Pancreas (tissue), 10 donors: ENCODE results near the gene FAF1. TPM values are rescaled to one million over a fixed set of nuclear protein-coding genes. Genes with fewer than 3 reads are reported as not detected.

Source experiments
- ATAC-seq, 4 donors: fragments of 200-7000 bp; cut with Tn5 transposase; one replicate each; pipeline versions ENCODE4 v1.8.0 to v1.9.1; 2020; ENCODE audit warnings: mild to moderate bottlenecking in 4 of 4, moderate library complexity in 4 of 4
- DNase-seq, 6 donors: peaks; one replicate each; pipeline ENCODE4 v3.0.0-alpha.2; 2020
- FAIRE-seq: peaks from 2 replicates; lab custom pipeline; 2012; peaks lifted over from hg19 to GRCh38; lab: Jason Lieb, UNC
- H3K27ac ChIP-seq, 4 donors: fragments of 200-600 bp; sonication (generic); 1 replicate in 3 of 4; 2 replicates in 1 of 4; pipeline versions ENCODE4 v1.5.0 to v1.8.0; 2020
- H3K27me3 ChIP-seq, 4 donors: fragments of 200-600 bp; one replicate each; pipeline ENCODE4 v1.8.0; 2021
- H3K36me3 ChIP-seq, 3 donors: fragments of 200-600 bp; sonication (generic) in 1 of 3; one replicate each; pipeline versions ENCODE4 v1.5.0 to v1.8.0; 2020 to 2021
- H3K4me1 ChIP-seq, 3 donors: fragments of 200-600 bp; one replicate each; pipeline ENCODE4 v1.8.0; 2021
- H3K4me3 ChIP-seq, 4 donors: fragments of 200-600 bp; sonication (generic) in 2 of 4; one replicate each; pipeline versions ENCODE4 v1.5.0 to v1.8.0; 2020 to 2021
- H3K9me3 ChIP-seq, 4 donors: fragments of 200-600 bp; one replicate each; pipeline ENCODE4 v1.8.0; 2021
- CTCF ChIP-seq, 4 donors: fragments of 200-600 bp; sonication (generic) in 3 of 4; IDR thresholded peaks; one replicate each; pipeline versions ENCODE4 v1.5.0 to v1.8.0; 2021; ENCODE audit warnings: antibody characterized with exemption in 4 of 4
- WGBS, 2 donors: extraction: QIAGEN DNeasy Blood & Tissue Kit; methylation state at CpG; one replicate each; pipeline ENCODE4 v1.1.7; 2013; 5-methylcytosine and 5-hydroxymethylcytosine counted together
- intact Hi-C, 3 donors: fragments of 100-400 bp; cut with DNase I; formaldehyde crosslinking; loops; one replicate each; pipeline versions ENCODE4 v1.11.1 to v1.14.2; 2022
- polyA plus RNA-seq, 2 donors: library from polyadenylated mRNA; stranded (reverse); fragments of 200-250 nt; gene quantifications; one replicate each; pipeline ENCODE4 v1.2.3, GENCODE V29; 2013
- total RNA-seq, 6 donors: library from RNA; stranded (reverse); fragmentation: NEBNext Ultra II Directional in 4 of 6; extraction: Animal tissue kit (Norgen Biotek cat#: 25700) in 4 of 6; gene quantifications; one replicate each; pipeline versions ENCODE4 v1.2.1 to v1.2.4, GENCODE V29; 2021 to 2023
- donor health status: healthy with polysubstance abuse.
- donor health status: DM: no; HTN: no; CAD: no; lungs with moderate emphysema.
- donor health status: DM: no; HTN: no; CAD: no.
- donor health status: control.
- donor health status: control.
- donor health status: Bipolar disorder and iron deficiency.
- donor health status: DM: yes; HTN: yes; CAD: no.
- donor health status: DM: no; HTN: no; CAD: no.
- donor health status: DM: no; HTN: no; CAD: no.
- donor health status: DM: yes; HTN: yes; CAD: no.

The FAF1 gene
- total and polyA plus RNA-seq, 8 donors: 13.9 to 46.6 (median 37.6) TPM

GRCh38 chr1:50422946-50423669, 537.0 kb downstream of the FAF1 start, which contains the start of gene DMRTA2:
DMRTA2 (minus strand) TSS chr1:50423443; CDS start chr1:50421536, 1,907 bp downstream.
- DNase-seq: peak in 1 of 6 donors; percentile 54

GRCh38 chr1:50422675-50422945, 537.5 kb downstream of the FAF1 start:
- Histone ChIP-seq H3K4me1 (peaks cover 0 to 8% (median 4%) of the 10 kb centered on the region in 3 donors), H3K9me3 (no peaks in the 10 kb centered on the region), H3K36me3 (no peaks in the 10 kb centered on the region), H3K27me3 (peaks cover 9 to 86% (median 36%) of the 10 kb centered on the region in 4 donors), H3K4me3 (peak overlapping the region in 1 of 4 donors; percentile 28), H3K27ac (no peak overlapping the region)
- no peak for DNase-seq
- FAIRE-seq: no peak
- intact Hi-C loops: no loop called here
- 10 to 11% methylated on average over 21 of the region's 21 CpGs for WGBS, 2 donors
- no peak for ATAC-seq
- TF ChIP-seq CTCF (IDR thresholded peaks at IDR 0.05): no peak

More at GRCh38 chr1:50422946-50423669, 537.0 kb downstream of the FAF1 start, which contains the start of gene DMRTA2:
- FAIRE-seq: no peak
- H3K4me1 ChIP-seq: peaks cover 0 to 8% (median 4%) of the 10 kb centered on the region in 3 donors
- peaks cover 10 to 86% (median 34%) of the 10 kb centered on the region in 4 donors for H3K27me3 ChIP-seq
- TF ChIP-seq CTCF (IDR thresholded peaks at IDR 0.05): no peak
- H3K9me3 ChIP-seq: no peaks in the 10 kb centered on the region
- H3K4me3 ChIP-seq: peak within 1 kb of the TSS in 1 of 4 donors; percentile 28
- H3K27ac ChIP-seq: no peak within 1 kb of the TSS
- 5 to 7% methylated on average over 61 of the region's 61 CpGs for WGBS, 2 donors
- intact Hi-C loops: no loop called here
- H3K36me3 ChIP-seq: no peaks in the 10 kb centered on the region
- peak in 2 of 4 donors; percentile 11 to 44 for ATAC-seq

GRCh38 chr1:50421768-50422674, 538.0 kb downstream of the FAF1 start:
- H3K4me1 ChIP-seq: peaks cover 0 to 8% (median 4%) of the 10 kb centered on the region in 3 donors
- H3K27ac ChIP-seq: no peak overlapping the region
- FAIRE-seq (no peak), DNase-seq (no peak), ATAC-seq (no peak)
- intact Hi-C loops: no loop called here
- TF ChIP-seq CTCF (IDR thresholded peaks at IDR 0.05): no peak
- no peaks in the 10 kb centered on the region for H3K36me3 ChIP-seq
- no peaks in the 10 kb centered on the region for H3K9me3 ChIP-seq
- H3K4me3 ChIP-seq: no peak overlapping the region
- WGBS, 2 donors: 27 to 30% methylated on average over 27 of the region's 27 CpGs
- peaks cover 9 to 86% (median 37%) of the 10 kb centered on the region in 4 donors for H3K27me3 ChIP-seq

GRCh38 chr1:50421366-50421748, 538.7 kb downstream of the FAF1 start:
- H3K4me3 ChIP-seq: peak overlapping the region in 1 of 4 donors; percentile 18
- 10 to 12% methylated on average over 16 to 38 of the region's 38 CpGs for WGBS, 2 donors
- H3K4me1 ChIP-seq: peaks cover 0 to 8% (median 4%) of the 10 kb centered on the region in 3 donors
- no peak overlapping the region for H3K27ac ChIP-seq
- no peaks in the 10 kb centered on the region for H3K36me3 ChIP-seq
- no peaks in the 10 kb centered on the region for H3K9me3 ChIP-seq
- no peak for ATAC-seq
- no peak for TF ChIP-seq CTCF (IDR thresholded peaks at IDR 0.05)
- no peak for DNase-seq
- intact Hi-C loops: no loop called here
- FAIRE-seq: no peak
- H3K27me3 ChIP-seq: peaks cover 9 to 85% (median 33%) of the 10 kb centered on the region in 4 donors
